Parathyroid adenoma (tissue), 2 donors: ENCODE measurements around the gene FAM131B.

Experiments used
- H2AFZ ChIP-seq: fragments of 300-600 bp; sonication (generic); one replicate; pipeline ENCODE4 v1.7.0; 2017; ENCODE audit warnings: antibody characterized with exemption, mild to moderate bottlenecking
- H3K27ac ChIP-seq: fragments of 300-600 bp; sonication (generic); one replicate; pipeline ENCODE4 v1.7.0; 2017
- H3K27me3 ChIP-seq: fragments of 300-600 bp; sonication (generic); one replicate; pipeline ENCODE4 v1.7.0; 2017; ENCODE audit warnings: low read length; ENCODE audit not compliant: control insufficient read depth, insufficient read depth
- H3K36me3 ChIP-seq: fragments of 300-600 bp; sonication (generic); one replicate; pipeline ENCODE4 v1.7.0; 2017; ENCODE audit warnings: low read length; ENCODE audit not compliant: control insufficient read depth, insufficient read depth
- H3K4me1 ChIP-seq: fragments of 300-600 bp; sonication (generic); one replicate; pipeline ENCODE4 v1.7.0; 2017; ENCODE audit warnings: control low read depth
- H3K4me2 ChIP-seq: fragments of 300-600 bp; sonication (generic); one replicate; pipeline ENCODE4 v1.7.0; 2017; ENCODE audit warnings: low read length
- H3K4me3 ChIP-seq: fragments of 300-600 bp; sonication (generic); one replicate; pipeline ENCODE4 v1.7.0; 2017; ENCODE audit warnings: low read depth, low read length
- H3K79me2 ChIP-seq: fragments of 300-600 bp; sonication (generic); one replicate; pipeline ENCODE4 v1.7.0; 2017; ENCODE audit warnings: control low read depth
- H3K9ac ChIP-seq: fragments of 300-600 bp; sonication (generic); one replicate; pipeline ENCODE4 v1.7.0; 2017; ENCODE audit warnings: mild to moderate bottlenecking
- H3K9me3 ChIP-seq: fragments of 300-600 bp; sonication (generic); one replicate; pipeline ENCODE4 v1.7.0; 2017; ENCODE audit warnings: low read length; ENCODE audit not compliant: control insufficient read depth
- CTCF ChIP-seq: fragments of 300-600 bp; sonication (generic); IDR thresholded peaks from one replicate; pipeline ENCODE4 v1.7.0; 2017; ENCODE audit warnings: antibody characterized with exemption, mild to moderate bottlenecking
- donor health status: primary hyperparathyroidism.

Gene FAM131B

GRCh38 chr7:143401265-143401664 lies 38.8 kb upstream of the FAM131B start:
- Histone ChIP-seq H3K79me2 (no peaks in the 10 kb centered on the region), H3K4me3 (peak overlapping the region; percentile 100), H3K27ac (no peak overlapping the region), H3K9me3 (no peaks in the 10 kb centered on the region), H2AFZ (no peak overlapping the region), H3K9ac (no peak overlapping the region), H3K4me2 (peak overlapping the region; percentile 50), H3K27me3 (no peaks in the 10 kb centered on the region), H3K4me1 (peaks cover 3% of the 10 kb centered on the region), H3K36me3 (peaks cover 2% of the 10 kb centered on the region)
- no peak for TF ChIP-seq CTCF

- Histone ChIP-seq H3K4me3 (peak overlapping the region; percentile 31), H3K9me3 (no peaks in the 10 kb centered on the region), H3K36me3 (no peaks in the 10 kb centered on the region), H3K9ac (no peak overlapping the region), H3K4me2 (peak overlapping the region; percentile 48), H3K27me3 (no peaks in the 10 kb centered on the region), H3K4me1 (no peaks in the 10 kb centered on the region), H3K27ac (no peak overlapping the region), H2AFZ (no peak overlapping the region), H3K79me2 (no peaks in the 10 kb centered on the region)
- no peak for TF ChIP-seq CTCF
Measured at GRCh38 chr7:143399642-143400041, 37.1 kb upstream of the FAM131B start.

- Histone ChIP-seq H3K36me3 (no peaks in the 10 kb centered on the region), H3K27me3 (no peaks in the 10 kb centered on the region), H3K79me2 (no peaks in the 10 kb centered on the region), H3K4me2 (peak overlapping the region; percentile 48), H3K27ac (no peak overlapping the region), H3K4me1 (no peaks in the 10 kb centered on the region), H3K4me3 (peak overlapping the region; percentile 31), H3K9ac (no peak overlapping the region), H3K9me3 (no peaks in the 10 kb centered on the region), H2AFZ (no peak overlapping the region)
- no peak for TF ChIP-seq CTCF
Measured at GRCh38 chr7:143399151-143399550, 36.6 kb upstream of the FAM131B start.

GRCh38 chr7:143398616-143399015 lies 36.1 kb upstream of the FAM131B start:
- TF ChIP-seq CTCF = no peak
- no peaks in the 10 kb centered on the region for H3K36me3 ChIP-seq
- no peak overlapping the region for H3K9ac ChIP-seq
- no peaks in the 10 kb centered on the region for H3K27me3 ChIP-seq
- no peak overlapping the region for H3K27ac ChIP-seq
- no peak overlapping the region for H2AFZ ChIP-seq
- peaks cover 2% of the 10 kb centered on the region for H3K4me1 ChIP-seq
- no peaks in the 10 kb centered on the region for H3K9me3 ChIP-seq
- no peaks in the 10 kb centered on the region for H3K79me2 ChIP-seq
- H3K4me2 ChIP-seq = no peak overlapping the region
- no peak overlapping the region for H3K4me3 ChIP-seq

- Histone ChIP-seq H3K79me2 (no peaks in the 10 kb centered on the region), H3K27ac (no peak overlapping the region), H3K27me3 (no peaks in the 10 kb centered on the region), H3K36me3 (no peaks in the 10 kb centered on the region), H3K9me3 (no peaks in the 10 kb centered on the region), H3K4me2 (peak overlapping the region; percentile 10), H3K4me1 (peaks cover 9% of the 10 kb centered on the region), H3K9ac (no peak overlapping the region), H3K4me3 (no peak overlapping the region), H2AFZ (no peak overlapping the region)
- TF ChIP-seq CTCF = no peak
Measured at GRCh38 chr7:143397710-143398530, 35.4 kb upstream of the FAM131B start.
